Measurements from ENCODE around the gene AGPS. TPM values are rescaled to one million over a fixed set of nuclear protein-coding genes. Genes with fewer than 3 reads are reported as not detected.

Gene AGPS
- total and polyA plus RNA-seq, 9 of the 15 experiments (the other 6 are each of a cell fraction or from before 2014, with no cell fraction given), result 15.5 to 211 (median 63.1) TPM

GRCh38 chr2:177433402-177433801, 40.8 kb downstream of the AGPS start (continued):
- TF ChIP-seq ZNF398 (CRISPR knock-in tag; IDR thresholded peaks at IDR 0.05), result no peak
- TF ChIP-seq KLF1 (tag; IDR thresholded peaks at IDR 0.05), result no peak
- no peak for TF ChIP-seq SRF (CRISPR knock-in tag; IDR thresholded peaks at IDR 0.05)
- no peak for TF ChIP-seq ESRRB (CRISPR knock-in tag; IDR thresholded peaks at IDR 0.05; ENCODE audit: borderline replicate concordance)
- no peak for TF ChIP-seq CEBPG (CRISPR knock-in tag; IDR thresholded peaks at IDR 0.05)
- TF ChIP-seq CEBPG (tag; conservative IDR thresholded peaks at IDR 0.05 in 1 of 2, IDR thresholded peaks at IDR 0.05 in 1 of 2), result no peak
- no peak for TF ChIP-seq LEF1 (IDR thresholded peaks at IDR 0.05)
- TF ChIP-seq ZFP1 (CRISPR knock-in tag; IDR thresholded peaks at IDR 0.05), result no peak
- peak; percentile 55; the same call in 1 of the 2 replicates for TF ChIP-seq NFATC3 (IDR thresholded peaks at IDR 0.05)
- TF ChIP-seq RFX1 (IDR thresholded peaks at IDR 0.05), result no peak
- no peak for TF ChIP-seq ZNF77 (CRISPR knock-in tag; IDR thresholded peaks at IDR 0.05)
- no peak for TF ChIP-seq ZNF76 (CRISPR knock-in tag; IDR thresholded peaks at IDR 0.05; ENCODE audit: borderline replicate concordance)
- no peak for TF ChIP-seq ZNF24 (IDR thresholded peaks at IDR 0.05)
- TF ChIP-seq ZNF512 (tag; IDR thresholded peaks at IDR 0.05), result no peak
- no peak for TF ChIP-seq NR2F6 (CRISPR knock-in tag; IDR thresholded peaks at IDR 0.05)
- no peak for TF ChIP-seq SMAD3 (CRISPR knock-in tag; conservative IDR thresholded peaks at IDR 0.05)
- TF ChIP-seq POLR3G (IDR thresholded peaks at IDR 0.05; ENCODE audit: extremely low read depth, insufficient read length, insufficient replicate concordance), result no peak
- no peak for TF ChIP-seq NR2C1 (IDR thresholded peaks at IDR 0.05)
- no peak for TF ChIP-seq NR2C1 (tag; IDR thresholded peaks at IDR 0.05)
- no peak for TF ChIP-seq SP2 (IDR thresholded peaks at IDR 0.05; ENCODE audit: extremely low read depth, low read depth, low read length, poor library complexity, severe bottlenecking)
- TF ChIP-seq TFAP4 (CRISPR knock-in tag; IDR thresholded peaks at IDR 0.05; ENCODE audit: borderline replicate concordance), result no peak
- no peak for TF ChIP-seq ELF1 (tag; IDR thresholded peaks at IDR 0.05)
- TF ChIP-seq ARHGAP35 (IDR thresholded peaks at IDR 0.05; ENCODE audit: partially characterized antibody), result no peak
- no peak for TF ChIP-seq MAZ (CRISPR knock-in tag; conservative IDR thresholded peaks at IDR 0.05 in 1 of 2, IDR thresholded peaks at IDR 0.05 in 1 of 2)
- no peak for TF ChIP-seq TBP (optimal IDR thresholded peaks at IDR 0.05; ENCODE audit: low read depth, low read length)
- TF ChIP-seq ZNF511 (CRISPR knock-in tag; IDR thresholded peaks at IDR 0.05), result no peak
- no peak for TF ChIP-seq GATAD2B (IDR thresholded peaks at IDR 0.05; ENCODE audit: borderline replicate concordance)
- TF ChIP-seq NCOA6 (IDR thresholded peaks at IDR 0.05), result no peak
- no peak for TF ChIP-seq ZNF184 (CRISPR knock-in tag; IDR thresholded peaks at IDR 0.05)
